ENCODE data around the gene STOX1. TPM values are rescaled to one million over a fixed set of nuclear protein-coding genes. Genes with fewer than 3 reads are reported as not detected.
"Not testable (repeated sequence)": the region's sequence is repeated elsewhere in the genome, so short reads cannot be mapped to it uniquely, and the experiment has no call there.

Gene STOX1
- total and polyA plus RNA-seq, 2 donors: 8.5 to 10.3 TPM

DNA sequence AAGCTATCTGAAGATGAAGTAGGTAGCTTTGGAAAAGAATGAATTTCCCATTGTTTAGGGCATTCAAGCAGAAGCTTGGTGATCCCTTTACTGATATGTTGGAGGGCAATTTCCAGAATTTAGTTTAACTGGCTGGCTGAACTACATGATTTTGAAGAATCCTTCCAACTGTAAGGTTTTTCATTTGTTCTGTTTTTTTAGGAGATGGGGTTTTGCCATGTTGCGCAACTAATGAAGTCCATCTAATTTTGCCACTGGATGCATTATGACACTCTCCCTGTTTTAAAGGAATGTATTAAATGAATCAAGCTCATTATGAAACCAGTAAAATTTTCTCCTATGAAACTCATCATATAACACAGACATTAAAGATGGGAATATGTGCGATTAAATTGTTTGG, 67.7 kb downstream of the STOX1 start:
- no peak for DNase-seq (ENCODE audit: low read depth in 6 of 9, low spot score in 9 of 9)
- no peak overlapping the region for H3K27ac ChIP-seq (ENCODE audit: low read depth in 1 of 2, low read length in 1 of 2)
- peaks cover 1 to 2% of the 10 kb centered on the region in 2 donors for H3K4me1 ChIP-seq (ENCODE audit: control insufficient read depth in 2 of 2, insufficient read depth in 2 of 2, low read length in 2 of 2)
- over 99% methylated on average over 2 of the region's 2 CpGs for WGBS
- no peaks in the 10 kb centered on the region for H3K36me3 ChIP-seq (ENCODE audit: control insufficient read depth in 2 of 2, insufficient read depth in 2 of 2, low read length in 1 of 2)
- no peaks in the 10 kb centered on the region for H3K27me3 ChIP-seq (ENCODE audit: control insufficient read depth in 2 of 2, insufficient read depth in 1 of 2, low read length in 1 of 2)
- no peaks in the 10 kb centered on the region for H3K9me3 ChIP-seq (ENCODE audit: control insufficient read depth in 2 of 2, insufficient read depth in 1 of 2, low read length in 1 of 2)
- H3K4me3 ChIP-seq (ENCODE audit: low read length in 2 of 2): no peak overlapping the region

DNA sequence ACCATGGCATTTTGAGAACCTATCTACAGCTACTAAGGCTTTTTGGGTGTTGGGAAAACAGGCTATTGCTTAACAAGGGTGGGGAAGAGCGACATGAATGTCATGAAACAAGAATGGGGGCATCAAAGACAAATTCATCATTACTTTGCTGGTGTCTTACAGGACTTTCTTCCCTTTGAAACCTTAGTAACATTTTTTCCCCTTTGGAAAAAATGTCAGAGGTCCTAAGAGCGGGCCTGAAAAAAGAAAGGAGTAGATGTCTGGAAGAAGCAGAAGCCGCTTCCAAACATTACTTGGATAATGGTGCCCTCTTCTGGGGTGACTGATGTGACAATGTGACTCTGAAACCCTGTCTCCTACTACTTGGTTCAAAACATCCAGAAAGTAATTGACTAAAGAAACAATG, 70.0 kb downstream of the STOX1 start:
- H3K27ac ChIP-seq (ENCODE audit: low read depth in 1 of 2, low read length in 1 of 2): no peak overlapping the region
- H3K9me3 ChIP-seq (ENCODE audit: control insufficient read depth in 2 of 2, insufficient read depth in 1 of 2, low read length in 1 of 2): no peaks in the 10 kb centered on the region
- WGBS: 69% methylated on average over 3 of the region's 3 CpGs
- no peak overlapping the region for H3K4me3 ChIP-seq (ENCODE audit: low read length in 2 of 2)
- no peaks in the 10 kb centered on the region for H3K27me3 ChIP-seq (ENCODE audit: control insufficient read depth in 2 of 2, insufficient read depth in 1 of 2, low read length in 1 of 2)
- peak; percentile 29 to 82 (median 50) for DNase-seq (ENCODE audit: low read depth in 6 of 9, low spot score in 9 of 9)
- H3K36me3 ChIP-seq (ENCODE audit: control insufficient read depth in 2 of 2, insufficient read depth in 2 of 2, low read length in 1 of 2): no peaks in the 10 kb centered on the region
- H3K4me1 ChIP-seq (ENCODE audit: control insufficient read depth in 2 of 2, insufficient read depth in 2 of 2, low read length in 2 of 2): peaks cover 9 to 13% of the 10 kb centered on the region in 2 donors

DNA sequence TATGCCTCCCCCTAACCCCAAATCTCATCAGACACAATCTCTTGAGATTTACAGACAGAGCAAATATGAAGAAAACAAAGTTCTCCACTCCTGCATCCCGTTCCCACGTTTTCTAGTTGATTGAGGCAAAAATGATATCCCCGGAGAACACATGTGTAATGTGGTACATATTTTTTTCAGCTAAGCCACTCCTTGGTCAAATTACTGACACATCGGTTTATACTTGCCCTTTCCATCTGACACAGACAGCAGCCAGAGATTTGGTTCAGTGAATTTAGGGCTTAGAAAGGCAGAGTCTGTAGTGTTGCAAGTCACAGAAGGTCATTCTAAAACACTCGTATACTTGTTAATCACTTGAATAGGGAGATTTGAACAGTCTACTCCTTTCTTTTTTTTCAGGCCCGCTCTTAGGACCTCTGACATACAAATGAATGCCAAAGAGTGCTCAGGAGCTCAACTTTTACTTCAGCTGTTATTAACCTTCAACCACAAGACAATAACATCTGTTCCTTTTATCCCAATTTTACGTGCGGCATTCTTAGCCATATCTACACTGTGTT, 71.9 kb downstream of the STOX1 start:
- Histone ChIP-seq H3K9me3 (ENCODE audit: control insufficient read depth in 2 of 2, insufficient read depth in 1 of 2, low read length in 1 of 2) (no peaks in the 10 kb centered on the region), H3K27me3 (ENCODE audit: control insufficient read depth in 2 of 2, insufficient read depth in 1 of 2, low read length in 1 of 2) (no peaks in the 10 kb centered on the region), H3K4me1 (ENCODE audit: control insufficient read depth in 2 of 2, insufficient read depth in 2 of 2, low read length in 2 of 2) (peaks cover 12 to 13% of the 10 kb centered on the region in 2 donors), H3K4me3 (ENCODE audit: low read length in 2 of 2) (no peak overlapping the region), H3K27ac (ENCODE audit: low read depth in 1 of 2, low read length in 1 of 2) (no peak overlapping the region), H3K36me3 (ENCODE audit: control insufficient read depth in 2 of 2, insufficient read depth in 2 of 2, low read length in 1 of 2) (peaks cover 0 to 3% of the 10 kb centered on the region in 2 donors)
- WGBS: 96% methylated on average over 8 of the region's 8 CpGs
- no peak for DNase-seq (ENCODE audit: low read depth in 6 of 9, low spot score in 9 of 9)

- Histone ChIP-seq H3K27me3 (ENCODE audit: control insufficient read depth in 2 of 2, insufficient read depth in 1 of 2, low read length in 1 of 2) (no peaks in the 10 kb centered on the region), H3K27ac (ENCODE audit: low read depth in 1 of 2, low read length in 1 of 2) (peak overlapping the region; percentile 91 to 99), H3K4me3 (ENCODE audit: low read length in 2 of 2) (peak overlapping the region; percentile 66 to 76), H3K4me1 (ENCODE audit: control insufficient read depth in 2 of 2, insufficient read depth in 2 of 2, low read length in 2 of 2) (peaks cover 12 to 13% of the 10 kb centered on the region in 2 donors), H3K36me3 (ENCODE audit: control insufficient read depth in 2 of 2, insufficient read depth in 2 of 2, low read length in 1 of 2) (peaks cover 0 to 3% of the 10 kb centered on the region in 2 donors), H3K9me3 (ENCODE audit: control insufficient read depth in 2 of 2, insufficient read depth in 1 of 2, low read length in 1 of 2) (no peaks in the 10 kb centered on the region)
- DNase-seq (ENCODE audit: low read depth in 6 of 9, low spot score in 9 of 9): no peak
- 9% methylated on average over 40 of the region's 40 CpGs for WGBS
Observed at GRCh38 chr10:68900427-68901104, 73.2 kb downstream of the STOX1 start.

DNA sequence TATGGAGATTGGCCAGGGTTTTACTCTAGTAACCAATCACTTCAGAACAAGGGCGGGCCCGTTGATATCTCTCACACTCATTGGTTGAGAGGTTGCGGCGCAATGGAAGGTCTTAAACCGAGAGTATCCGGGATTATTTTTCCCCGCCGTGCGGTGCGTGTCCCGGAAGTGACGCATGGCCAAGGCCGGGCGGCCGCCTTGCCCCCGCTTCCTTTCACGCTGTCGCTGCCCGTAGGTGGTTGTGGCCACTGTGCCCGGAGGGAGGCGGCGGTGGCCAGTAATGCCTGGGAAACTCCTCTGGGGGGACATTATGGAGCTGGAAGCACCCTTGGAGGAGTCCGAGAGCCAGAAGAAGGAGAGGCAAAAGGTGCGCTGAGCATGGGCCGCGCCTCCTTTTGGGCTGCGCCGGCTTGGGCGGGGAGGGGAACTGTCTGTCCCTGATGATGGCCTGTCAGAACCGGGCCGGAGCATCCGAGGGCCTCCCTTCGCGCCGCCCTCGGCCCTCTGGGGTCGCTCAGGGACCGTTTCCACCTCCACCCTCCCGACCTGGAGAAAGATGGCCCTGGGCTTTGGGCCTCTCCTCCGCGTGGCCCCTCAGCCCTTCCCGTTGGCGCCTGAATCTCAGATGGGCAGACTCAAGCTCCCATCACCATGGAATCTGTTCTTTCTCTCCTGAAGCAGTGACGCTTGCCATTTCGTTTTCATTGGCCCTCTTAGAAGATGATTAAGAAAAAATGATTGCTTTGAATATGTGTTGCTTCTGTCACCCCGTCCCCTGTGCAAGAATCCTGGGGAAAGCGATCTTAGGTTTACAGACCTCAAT, 74.0 kb downstream of the STOX1 start, which contains the start of gene DDX50:
Gene DDX50, plus strand, starts transcription at position 211 of the 823 bp plus-strand sequence. Its CDS starts 70 bp downstream, at position 281.
- Histone ChIP-seq H3K4me3 (ENCODE audit: low read length in 2 of 2) (peak within 1 kb of the TSS; percentile 66 to 76), H3K4me1 (ENCODE audit: control insufficient read depth in 2 of 2, insufficient read depth in 2 of 2, low read length in 2 of 2) (peaks cover 12 to 13% of the 10 kb centered on the region in 2 donors), H3K27ac (ENCODE audit: low read depth in 1 of 2, low read length in 1 of 2) (peak within 1 kb of the TSS; percentile 91 to 99), H3K27me3 (ENCODE audit: control insufficient read depth in 2 of 2, insufficient read depth in 1 of 2, low read length in 1 of 2) (no peaks in the 10 kb centered on the region), H3K36me3 (ENCODE audit: control insufficient read depth in 2 of 2, insufficient read depth in 2 of 2, low read length in 1 of 2) (peaks cover 0 to 6% of the 10 kb centered on the region in 2 donors), H3K9me3 (ENCODE audit: control insufficient read depth in 2 of 2, insufficient read depth in 1 of 2, low read length in 1 of 2) (no peaks in the 10 kb centered on the region)
- peak; percentile 95 to 100 (median 97) for DNase-seq (ENCODE audit: low read depth in 6 of 9, low spot score in 9 of 9)
- WGBS: under 1% methylated on average over 47 of the region's 47 CpGs

GRCh38 chr10:68902382-68902781, 75.1 kb downstream of the STOX1 start:
- peak overlapping the region in 1 of 2 donors; percentile 66 for H3K4me3 ChIP-seq (ENCODE audit: low read length in 2 of 2)

DNA sequence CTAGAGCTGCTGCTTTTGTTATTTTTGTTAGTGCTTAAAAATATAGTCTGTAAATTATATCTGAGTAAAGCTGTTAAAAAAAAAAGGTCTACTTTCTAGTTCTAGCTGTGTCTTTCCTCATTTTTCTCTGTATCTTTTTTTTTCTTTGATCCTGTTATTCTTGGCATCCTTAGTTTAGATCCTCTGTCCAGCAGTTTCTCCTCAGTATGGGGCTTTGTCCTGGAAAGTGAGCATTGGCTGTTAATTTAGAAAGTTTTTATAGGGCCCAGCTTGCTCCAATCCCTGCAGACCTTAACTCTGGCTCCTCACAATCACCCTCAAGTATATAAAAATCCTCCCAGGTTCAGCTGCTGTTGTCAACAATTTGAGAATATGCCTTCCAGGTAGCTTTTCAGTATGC, 97.3 kb downstream of the STOX1 start:
- H3K4me3 ChIP-seq (ENCODE audit: low read length in 2 of 2): no peak overlapping the region
- peaks cover 33 to 60% of the 10 kb centered on the region in 2 donors for H3K36me3 ChIP-seq (ENCODE audit: control insufficient read depth in 2 of 2, insufficient read depth in 2 of 2, low read length in 1 of 2)
- no peaks in the 10 kb centered on the region for H3K27me3 ChIP-seq (ENCODE audit: control insufficient read depth in 2 of 2, insufficient read depth in 1 of 2, low read length in 1 of 2)
- no peaks in the 10 kb centered on the region for H3K9me3 ChIP-seq (ENCODE audit: control insufficient read depth in 2 of 2, insufficient read depth in 1 of 2, low read length in 1 of 2)
- H3K27ac ChIP-seq (ENCODE audit: low read depth in 1 of 2, low read length in 1 of 2): no peak overlapping the region
- DNase-seq (ENCODE audit: low read depth in 6 of 9, low spot score in 9 of 9): no peak
- no peaks in the 10 kb centered on the region for H3K4me1 ChIP-seq (ENCODE audit: control insufficient read depth in 2 of 2, insufficient read depth in 2 of 2, low read length in 2 of 2)

More at GRCh38 chr10:68902382-68902781, 75.1 kb downstream of the STOX1 start:
- H3K27ac ChIP-seq (ENCODE audit: low read depth in 1 of 2, low read length in 1 of 2): no peak overlapping the region
- peaks cover 3 to 13% of the 10 kb centered on the region in 2 donors for H3K36me3 ChIP-seq (ENCODE audit: control insufficient read depth in 2 of 2, insufficient read depth in 2 of 2, low read length in 1 of 2)
- no peak for DNase-seq (ENCODE audit: low read depth in 6 of 9, low spot score in 9 of 9)
- H3K4me1 ChIP-seq (ENCODE audit: control insufficient read depth in 2 of 2, insufficient read depth in 2 of 2, low read length in 2 of 2): peaks cover 12 to 13% of the 10 kb centered on the region in 2 donors
- H3K9me3 ChIP-seq (ENCODE audit: control insufficient read depth in 2 of 2, insufficient read depth in 1 of 2, low read length in 1 of 2): no peaks in the 10 kb centered on the region
- no peaks in the 10 kb centered on the region for H3K27me3 ChIP-seq (ENCODE audit: control insufficient read depth in 2 of 2, insufficient read depth in 1 of 2, low read length in 1 of 2)
- 80% methylated on average over 5 of the region's 5 CpGs for WGBS

DNA sequence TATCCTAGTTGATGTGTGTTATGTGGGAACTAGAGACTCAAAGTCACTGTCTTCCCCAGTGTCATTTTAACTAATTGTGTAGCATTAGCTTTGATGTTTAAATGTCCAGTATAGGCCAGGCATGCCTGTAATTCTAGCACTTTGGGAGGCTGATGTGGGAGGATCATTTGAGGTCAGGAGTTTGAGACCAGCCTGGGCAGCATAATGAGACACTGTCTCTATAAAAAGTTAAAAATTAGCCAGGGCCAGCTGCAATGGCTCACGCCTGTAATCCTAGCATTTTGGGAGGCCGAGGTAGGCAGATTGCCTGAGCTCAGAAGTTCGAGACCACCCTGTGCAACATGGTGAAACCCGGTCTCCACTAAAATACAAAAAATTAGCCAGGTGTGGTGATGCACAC, 98.2 kb downstream of the STOX1 start:
- DNase-seq (ENCODE audit: low read depth in 6 of 9, low spot score in 9 of 9): no peak
- H3K36me3 ChIP-seq (ENCODE audit: control insufficient read depth in 2 of 2, insufficient read depth in 2 of 2, low read length in 1 of 2): peaks cover 31 to 56% of the 10 kb centered on the region in 2 donors
- WGBS: 98% methylated on average over 4 of the region's 4 CpGs

GRCh38 chr10:68929157-68929556, 101.8 kb downstream of the STOX1 start:
- H3K27me3 ChIP-seq (ENCODE audit: control insufficient read depth in 2 of 2, insufficient read depth in 1 of 2, low read length in 1 of 2); H3K4me3 ChIP-seq (ENCODE audit: low read length in 2 of 2); H3K9me3 ChIP-seq (ENCODE audit: control insufficient read depth in 2 of 2, insufficient read depth in 1 of 2, low read length in 1 of 2); H3K4me1 ChIP-seq (ENCODE audit: control insufficient read depth in 2 of 2, insufficient read depth in 2 of 2, low read length in 2 of 2); DNase-seq (ENCODE audit: low read depth in 6 of 9, low spot score in 9 of 9); H3K27ac ChIP-seq (ENCODE audit: low read depth in 1 of 2, low read length in 1 of 2): not testable (repeated sequence)
- peaks cover 28 to 61% of the 10 kb centered on the region in 2 donors for H3K36me3 ChIP-seq (ENCODE audit: control insufficient read depth in 2 of 2, insufficient read depth in 2 of 2, low read length in 1 of 2)
- 95% methylated on average over 2 of the region's 2 CpGs for WGBS

More for the DNA sequence above, 98.2 kb downstream of the STOX1 start:
- Histone ChIP-seq H3K27me3 (ENCODE audit: control insufficient read depth in 2 of 2, insufficient read depth in 1 of 2, low read length in 1 of 2) (no peaks in the 10 kb centered on the region), H3K4me3 (ENCODE audit: low read length in 2 of 2) (no peak overlapping the region), H3K9me3 (ENCODE audit: control insufficient read depth in 2 of 2, insufficient read depth in 1 of 2, low read length in 1 of 2) (no peaks in the 10 kb centered on the region), H3K27ac (ENCODE audit: low read depth in 1 of 2, low read length in 1 of 2) (no peak overlapping the region), H3K4me1 (ENCODE audit: control insufficient read depth in 2 of 2, insufficient read depth in 2 of 2, low read length in 2 of 2) (no peaks in the 10 kb centered on the region)
